SU-DHL-6 (cell line): ENCODE data around the gene CYSRT1.

Source experiments
- CTCF ChIP-seq: fragments of 200-600 bp; sonication (generic); IDR thresholded peaks from one replicate; pipeline ENCODE4 v1.5.1; 2017; ENCODE audit warnings: antibody characterized with exemption, mild to moderate bottlenecking, low read length, moderate library complexity; ENCODE audit not compliant: insufficient read depth, poor library complexity, severe bottlenecking
- EZH2phosphoT487 ChIP-seq: fragments of 200-600 bp; sonication (generic), shearing (Covaris generic); conservative IDR thresholded peaks from 2 replicates; pipeline ENCODE4 v1.6.1; 2018; ENCODE audit warnings: mild to moderate bottlenecking, antibody characterized with exemption, low read length, moderate library complexity, mixed read lengths

- TF ChIP-seq CTCF, result no peak
- TF ChIP-seq EZH2phosphoT487, result no peak
Observed at GRCh38 chr9:137250329-137251193, 25.6 kb downstream of the CYSRT1 start.
